ENCODE measurements around the gene DELE1.

Gene DELE1

DNA sequence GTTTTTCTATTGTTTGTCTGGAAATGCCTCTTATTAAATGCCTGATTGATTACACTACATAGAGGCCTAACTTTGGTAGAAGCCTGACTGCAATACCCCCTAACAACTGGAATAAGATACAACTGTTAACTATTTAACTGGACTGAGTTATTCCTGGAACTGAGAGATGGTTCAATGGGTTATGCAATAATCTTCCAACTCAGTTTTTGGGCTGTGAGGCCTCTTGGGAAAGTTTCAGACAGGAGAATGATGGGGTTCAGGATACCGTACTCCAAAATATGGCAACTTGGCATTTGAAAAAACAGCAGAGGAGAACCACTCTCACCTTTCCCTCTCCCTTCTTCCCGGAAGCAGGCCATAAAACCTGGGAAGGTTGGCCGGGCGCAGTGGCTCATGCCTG is 26.2 kb upstream of the DELE1 start:
- no peak for DNase-seq (ENCODE audit: low read depth)
- TF ChIP-seq, protein P1, sequence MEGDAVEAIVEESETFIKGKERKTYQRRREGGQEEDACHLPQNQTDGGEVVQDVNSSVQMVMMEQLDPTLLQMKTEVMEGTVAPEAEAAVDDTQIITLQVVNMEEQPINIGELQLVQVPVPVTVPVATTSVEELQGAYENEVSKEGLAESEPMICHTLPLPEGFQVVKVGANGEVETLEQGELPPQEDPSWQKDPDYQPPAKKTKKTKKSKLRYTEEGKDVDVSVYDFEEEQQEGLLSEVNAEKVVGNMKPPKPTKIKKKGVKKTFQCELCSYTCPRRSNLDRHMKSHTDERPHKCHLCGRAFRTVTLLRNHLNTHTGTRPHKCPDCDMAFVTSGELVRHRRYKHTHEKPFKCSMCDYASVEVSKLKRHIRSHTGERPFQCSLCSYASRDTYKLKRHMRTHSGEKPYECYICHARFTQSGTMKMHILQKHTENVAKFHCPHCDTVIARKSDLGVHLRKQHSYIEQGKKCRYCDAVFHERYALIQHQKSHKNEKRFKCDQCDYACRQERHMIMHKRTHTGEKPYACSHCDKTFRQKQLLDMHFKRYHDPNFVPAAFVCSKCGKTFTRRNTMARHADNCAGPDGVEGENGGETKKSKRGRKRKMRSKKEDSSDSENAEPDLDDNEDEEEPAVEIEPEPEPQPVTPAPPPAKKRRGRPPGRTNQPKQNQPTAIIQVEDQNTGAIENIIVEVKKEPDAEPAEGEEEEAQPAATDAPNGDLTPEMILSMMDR (conservative IDR thresholded peaks at IDR 0.05; ENCODE audit: control insufficient read depth, insufficient read depth, low read depth, low read length), result no peak
- H3K4me3 ChIP-seq (ENCODE audit: control insufficient read depth, low read depth, low read length), result no peak overlapping the region

DNA sequence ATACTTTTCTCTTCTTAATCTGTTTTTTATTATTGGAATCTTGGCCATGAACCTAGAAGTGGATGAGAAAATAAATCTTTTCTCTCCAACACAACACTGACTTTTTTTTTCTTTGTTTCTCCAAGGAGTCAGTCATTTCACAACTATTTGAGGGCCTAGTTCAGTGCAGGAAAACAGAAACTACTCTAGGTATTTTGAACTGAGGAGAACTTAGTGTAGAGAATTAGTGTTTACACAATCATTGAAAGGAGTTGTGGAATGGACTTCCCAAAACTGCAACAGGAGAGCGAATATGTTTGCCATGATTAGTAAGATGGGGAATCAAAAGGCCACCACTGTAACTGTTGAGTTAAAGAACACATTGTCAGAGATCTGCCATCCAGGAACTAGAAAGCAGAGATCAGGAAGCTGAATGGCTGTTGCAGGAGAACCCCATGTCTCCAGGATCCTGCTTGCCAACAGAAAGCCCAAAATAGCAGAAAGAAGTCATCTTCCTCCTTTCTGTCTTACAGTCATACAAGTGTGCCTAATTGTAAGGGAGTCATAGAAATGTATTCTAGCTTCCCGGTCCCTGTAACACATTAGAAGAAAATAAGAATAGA is 25.1 kb upstream of the DELE1 start:
- TF ChIP-seq, protein P1 (conservative IDR thresholded peaks at IDR 0.05; ENCODE audit: control insufficient read depth, insufficient read depth, low read depth, low read length), result no peak

DNA sequence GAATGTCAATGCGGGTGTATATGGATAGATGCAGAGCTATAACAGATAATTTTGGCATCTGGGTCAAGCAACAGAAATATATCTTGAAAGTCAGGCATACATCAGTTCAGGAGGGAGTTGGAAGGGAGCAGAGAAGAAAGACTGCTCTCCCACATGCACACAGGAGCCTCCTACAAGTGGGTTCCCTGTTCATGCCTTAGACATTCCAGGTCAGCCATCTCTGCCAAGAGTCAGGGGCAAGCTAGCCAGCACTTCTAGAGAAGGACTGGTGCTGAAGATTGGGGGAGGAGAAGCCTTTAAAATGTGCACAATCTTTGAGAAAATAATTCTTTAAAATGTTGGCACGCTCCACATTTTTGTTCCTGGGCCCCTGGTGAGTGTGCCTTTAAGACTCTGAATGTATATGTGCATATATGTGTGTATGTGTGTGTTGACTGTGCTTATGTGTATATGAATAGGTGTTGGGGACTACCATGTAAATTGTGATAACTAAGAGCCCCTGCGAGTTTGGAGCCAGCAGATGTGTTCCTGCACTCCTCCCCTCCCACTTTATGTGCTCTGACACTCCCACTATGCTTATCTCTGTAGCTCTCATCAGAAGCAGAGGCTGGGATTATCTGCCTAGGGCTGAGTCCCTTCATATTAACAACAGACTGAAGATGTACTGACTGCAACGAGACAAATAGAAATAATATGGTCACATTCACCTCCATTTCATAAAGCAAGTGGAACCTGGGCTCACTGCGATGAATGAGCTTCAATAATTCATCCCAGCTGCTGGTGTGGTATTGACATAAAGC is 21.5 kb upstream of the DELE1 start:
- no peak for DNase-seq (ENCODE audit: low read depth)
- H3K4me3 ChIP-seq (ENCODE audit: control insufficient read depth, low read depth, low read length), result no peak overlapping the region
- TF ChIP-seq, protein P1 (conservative IDR thresholded peaks at IDR 0.05; ENCODE audit: control insufficient read depth, insufficient read depth, low read depth, low read length), result no peak

More for the DNA sequence above, 25.1 kb upstream of the DELE1 start:
- H3K4me3 ChIP-seq (ENCODE audit: control insufficient read depth, low read depth, low read length), result no peak overlapping the region
- DNase-seq (ENCODE audit: low read depth), result no peak

DNA sequence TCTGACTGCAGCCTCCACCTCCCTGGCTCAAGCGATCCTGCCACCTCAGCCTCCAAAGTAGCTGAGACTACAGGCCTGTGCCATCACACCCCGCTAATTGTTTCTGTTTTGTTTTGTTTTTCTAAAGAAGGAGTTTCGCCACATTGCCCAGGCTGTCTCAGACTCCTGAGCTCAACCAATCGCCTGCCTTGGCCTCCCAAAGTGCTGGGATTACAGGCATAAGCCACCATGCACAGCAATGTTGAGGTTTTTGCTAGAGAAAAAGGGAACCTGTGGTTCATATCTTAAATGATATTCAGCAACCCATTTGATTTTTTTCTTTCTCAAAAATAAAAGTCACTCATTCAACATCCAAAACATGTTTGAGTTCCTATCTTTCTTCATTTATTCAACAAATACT is 20.4 kb upstream of the DELE1 start:
- no peak for DNase-seq (ENCODE audit: low read depth)

DNA sequence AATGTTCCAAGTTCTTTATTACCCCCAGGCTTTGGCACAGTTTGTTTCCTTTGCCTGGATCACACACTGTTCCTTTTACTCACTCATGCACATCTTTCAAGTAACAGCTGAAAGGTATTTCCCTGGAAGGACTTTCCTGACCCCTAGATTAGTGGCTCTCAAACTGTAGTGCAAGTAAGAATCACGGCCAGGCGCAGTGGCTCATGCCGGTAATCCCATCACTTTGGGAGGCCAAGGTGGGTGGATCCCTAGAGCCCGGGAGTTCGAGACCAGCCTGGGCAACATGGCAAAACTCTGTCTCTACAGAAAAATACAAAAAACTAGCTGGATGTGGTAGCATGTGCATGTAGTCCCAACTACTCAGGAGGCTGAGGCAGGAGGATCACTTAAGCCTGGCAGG is 19.1 kb upstream of the DELE1 start:
- H3K4me3 ChIP-seq (ENCODE audit: control insufficient read depth, low read depth, low read length), result no peak overlapping the region
- TF ChIP-seq, protein P1 (conservative IDR thresholded peaks at IDR 0.05; ENCODE audit: control insufficient read depth, insufficient read depth, low read depth, low read length), result no peak
- DNase-seq (ENCODE audit: low read depth), result no peak

More for the DNA sequence above, 20.4 kb upstream of the DELE1 start:
- TF ChIP-seq, protein P1 (conservative IDR thresholded peaks at IDR 0.05; ENCODE audit: control insufficient read depth, insufficient read depth, low read depth, low read length), result no peak
- no peak overlapping the region for H3K4me3 ChIP-seq (ENCODE audit: control insufficient read depth, low read depth, low read length)

DNA sequence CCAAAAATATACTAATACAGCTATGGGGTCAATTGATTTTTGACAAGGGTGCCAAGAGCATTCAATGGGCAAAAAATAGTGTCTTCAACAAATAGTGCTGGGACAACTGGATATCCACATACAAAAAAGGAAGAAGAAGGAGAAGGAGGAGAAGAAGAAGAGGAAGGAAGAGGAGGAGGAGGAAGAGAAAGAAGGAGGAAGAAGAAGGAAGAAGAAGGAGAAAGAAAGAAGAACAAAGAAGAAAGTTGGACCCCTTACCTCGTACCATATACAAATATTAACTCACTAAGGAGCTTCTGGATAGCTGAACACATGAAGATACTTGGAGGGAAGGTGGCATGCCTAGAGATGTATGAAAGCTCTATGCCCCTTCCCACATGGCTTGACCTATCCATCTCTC is 17.2 kb upstream of the DELE1 start:
- TF ChIP-seq, protein P1 (conservative IDR thresholded peaks at IDR 0.05; ENCODE audit: control insufficient read depth, insufficient read depth, low read depth, low read length), result no peak
- no peak for DNase-seq (ENCODE audit: low read depth)
- H3K4me3 ChIP-seq (ENCODE audit: control insufficient read depth, low read depth, low read length), result no peak overlapping the region

Data from fibroblast of mammary gland (primary cell).